ENCODE measurements around the gene PTPRK. TPM values are rescaled to one million over a fixed set of nuclear protein-coding genes. Genes with fewer than 3 reads are reported as not detected.

Gene PTPRK
- polyA plus RNA-seq, 1 donor (not counting 4 experiments of a cell fraction or from before 2014, with no cell fraction given) = 52.7 TPM

DNA sequence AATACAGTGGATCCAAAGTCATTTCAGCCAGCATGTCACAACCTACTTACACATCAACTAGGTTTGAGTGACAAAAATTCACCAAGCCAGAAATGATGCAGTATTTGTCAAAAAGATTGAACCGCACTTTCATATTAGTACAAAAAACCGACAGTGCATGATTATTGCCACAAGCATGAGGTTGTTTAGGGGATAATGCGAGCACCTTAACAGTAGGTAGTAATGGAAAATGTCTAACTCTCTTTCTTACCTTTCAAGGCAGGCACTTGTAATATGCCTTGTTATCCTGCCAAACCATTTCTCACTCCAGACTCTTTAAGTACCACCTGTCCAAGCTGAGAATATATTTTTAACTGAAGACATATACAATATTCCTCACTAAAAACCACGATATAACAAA is 349.2 kb downstream of the PTPRK start:
- Histone ChIP-seq H4K20me1 (ENCODE audit: control insufficient read depth, extremely low read depth, insufficient read depth, low read length) (no peaks in the 10 kb centered on the region), H3K9ac (ENCODE audit: control insufficient read depth, extremely low read depth, insufficient read depth, low read length) (no peak overlapping the region), H2AFZ (ENCODE audit: control insufficient read depth, low read length) (no peak overlapping the region), H3K79me2 (ENCODE audit: control insufficient read depth, insufficient read depth, low read length) (peaks cover 1% of the 10 kb centered on the region), H3K9me1 (ENCODE audit: control insufficient read depth, extremely low read depth, insufficient read depth, low read length) (no peaks in the 10 kb centered on the region), H3K4me3 (ENCODE audit: control insufficient read depth in 2 of 3, extremely low read depth in 1 of 3, insufficient read depth in 2 of 3, low read depth in 1 of 3, low read length in 3 of 3) (no peak overlapping the region), H3K27me3 (ENCODE audit: control insufficient read depth, extremely low read depth, insufficient read depth, low read length) (no peaks in the 10 kb centered on the region), H3K4me2 (ENCODE audit: control insufficient read depth, extremely low read depth, insufficient read depth, low read depth, low read length) (no peak overlapping the region), H3K36me3 (ENCODE audit: control insufficient read depth in 2 of 2, extremely low read depth in 1 of 2, insufficient read depth in 2 of 2, low read length in 2 of 2) (no peaks in the 10 kb centered on the region), H3K4me1 (ENCODE audit: control insufficient read depth, extremely low read depth, insufficient read depth, low read length) (peaks cover 22% of the 10 kb centered on the region), H3K27ac (ENCODE audit: control insufficient read depth, insufficient read depth, low read length) (no peak overlapping the region), H3K9me3 (ENCODE audit: control insufficient read depth, low read depth, low read length) (no peaks in the 10 kb centered on the region)
- TF ChIP-seq, protein P1, sequence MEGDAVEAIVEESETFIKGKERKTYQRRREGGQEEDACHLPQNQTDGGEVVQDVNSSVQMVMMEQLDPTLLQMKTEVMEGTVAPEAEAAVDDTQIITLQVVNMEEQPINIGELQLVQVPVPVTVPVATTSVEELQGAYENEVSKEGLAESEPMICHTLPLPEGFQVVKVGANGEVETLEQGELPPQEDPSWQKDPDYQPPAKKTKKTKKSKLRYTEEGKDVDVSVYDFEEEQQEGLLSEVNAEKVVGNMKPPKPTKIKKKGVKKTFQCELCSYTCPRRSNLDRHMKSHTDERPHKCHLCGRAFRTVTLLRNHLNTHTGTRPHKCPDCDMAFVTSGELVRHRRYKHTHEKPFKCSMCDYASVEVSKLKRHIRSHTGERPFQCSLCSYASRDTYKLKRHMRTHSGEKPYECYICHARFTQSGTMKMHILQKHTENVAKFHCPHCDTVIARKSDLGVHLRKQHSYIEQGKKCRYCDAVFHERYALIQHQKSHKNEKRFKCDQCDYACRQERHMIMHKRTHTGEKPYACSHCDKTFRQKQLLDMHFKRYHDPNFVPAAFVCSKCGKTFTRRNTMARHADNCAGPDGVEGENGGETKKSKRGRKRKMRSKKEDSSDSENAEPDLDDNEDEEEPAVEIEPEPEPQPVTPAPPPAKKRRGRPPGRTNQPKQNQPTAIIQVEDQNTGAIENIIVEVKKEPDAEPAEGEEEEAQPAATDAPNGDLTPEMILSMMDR (optimal IDR thresholded peaks at IDR 0.05 in 1 of 3, IDR thresholded peaks at IDR 0.05 in 1 of 3, conservative IDR thresholded peaks at IDR 0.05 in 1 of 3; ENCODE audit: extremely low read depth in 1 of 3, insufficient read depth in 2 of 3, low read length in 3 of 3) = no peak
- no peak for TF ChIP-seq EZH2 (IDR thresholded peaks at IDR 0.05; ENCODE audit: low read length)
- dilution Hi-C loops (cut with MboI; ENCODE audit: extremely low pct_ligation_motif_present, low sequenced_read_pairs) = no loop called here
- DNase-seq (ENCODE audit: low read depth, low spot score) (no peak), FAIRE-seq (no peak)

GRCh38 chr6:128168244-128168643 is 352.2 kb downstream of the PTPRK start:
- Histone ChIP-seq H3K9me3 (ENCODE audit: control insufficient read depth, low read depth, low read length) (no peaks in the 10 kb centered on the region), H2AFZ (ENCODE audit: control insufficient read depth, low read length) (no peak overlapping the region), H3K36me3 (ENCODE audit: control insufficient read depth in 2 of 2, extremely low read depth in 1 of 2, insufficient read depth in 2 of 2, low read length in 2 of 2) (no peaks in the 10 kb centered on the region), H3K4me3 (ENCODE audit: control insufficient read depth in 2 of 3, extremely low read depth in 1 of 3, insufficient read depth in 2 of 3, low read depth in 1 of 3, low read length in 3 of 3) (no peak overlapping the region), H4K20me1 (ENCODE audit: control insufficient read depth, extremely low read depth, insufficient read depth, low read length) (no peaks in the 10 kb centered on the region), H3K9me1 (ENCODE audit: control insufficient read depth, extremely low read depth, insufficient read depth, low read length) (no peaks in the 10 kb centered on the region), H3K4me2 (ENCODE audit: control insufficient read depth, extremely low read depth, insufficient read depth, low read depth, low read length) (no peak overlapping the region), H3K27me3 (ENCODE audit: control insufficient read depth, extremely low read depth, insufficient read depth, low read length) (no peaks in the 10 kb centered on the region), H3K79me2 (ENCODE audit: control insufficient read depth, insufficient read depth, low read length) (peaks cover 1% of the 10 kb centered on the region), H3K4me1 (ENCODE audit: control insufficient read depth, extremely low read depth, insufficient read depth, low read length) (peaks cover 12% of the 10 kb centered on the region), H3K27ac (ENCODE audit: control insufficient read depth, insufficient read depth, low read length) (peak overlapping the region; percentile 28), H3K9ac (ENCODE audit: control insufficient read depth, extremely low read depth, insufficient read depth, low read length) (no peak overlapping the region)
- TF ChIP-seq, protein P1 (optimal IDR thresholded peaks at IDR 0.05 in 1 of 3, IDR thresholded peaks at IDR 0.05 in 1 of 3, conservative IDR thresholded peaks at IDR 0.05 in 1 of 3; ENCODE audit: extremely low read depth in 1 of 3, insufficient read depth in 2 of 3, low read length in 3 of 3) = peak in 1 of 3 experiments; percentile 32
- no peak for TF ChIP-seq EZH2 (IDR thresholded peaks at IDR 0.05; ENCODE audit: low read length)
- DNase-seq (ENCODE audit: low read depth, low spot score) (no peak), FAIRE-seq (peak; percentile 74)
- dilution Hi-C loops (cut with MboI; ENCODE audit: extremely low pct_ligation_motif_present, low sequenced_read_pairs) = no loop called here

Data from keratinocyte (primary cell).